DMS 273 (cell line): ENCODE data around the gene CACNA1B.
A peak's percentile ranks its signal among the peaks of the same experiment; 100 is the strongest.
"Not testable (repeated sequence)": the region's sequence is repeated elsewhere in the genome, so short reads cannot be mapped to it uniquely, and the experiment has no call there.

Experiments
- DNase-seq: peaks from one replicate; lab custom pipeline; 2025; ENCODE audit not compliant: unreplicated experiment; lab: John Stamatoyannopoulos, UW

The CACNA1B gene

GRCh38 chr9:137865581-137866145 is 11.9 kb upstream of the CACNA1B start:
- DNase-seq, result no peak

- no peak for DNase-seq
Measured at GRCh38 chr9:137866226-137867141, 11.1 kb upstream of the CACNA1B start.

- no peak for DNase-seq
Measured at GRCh38 chr9:137870432-137870831, 7.2 kb upstream of the CACNA1B start.

DNA sequence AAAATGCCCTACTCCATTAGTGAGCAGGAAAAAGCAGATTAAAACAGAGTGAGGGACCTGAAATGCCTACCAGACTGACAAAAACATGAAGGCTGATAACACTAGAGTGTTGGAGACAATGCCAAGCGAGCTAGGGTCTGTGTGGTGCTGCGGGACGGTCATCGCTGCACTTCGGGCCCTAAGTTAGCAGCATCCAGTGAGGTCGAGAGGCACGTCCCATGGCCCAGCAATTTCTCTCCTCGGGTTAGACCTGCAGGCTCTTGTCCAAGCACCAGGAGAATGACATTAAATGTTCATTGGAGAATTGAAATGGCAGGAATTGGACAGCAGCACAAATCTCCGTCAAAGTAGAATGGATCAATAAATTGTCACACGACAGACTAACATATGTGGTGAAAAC is 5.3 kb upstream of the CACNA1B start:
- no peak for DNase-seq

DNA sequence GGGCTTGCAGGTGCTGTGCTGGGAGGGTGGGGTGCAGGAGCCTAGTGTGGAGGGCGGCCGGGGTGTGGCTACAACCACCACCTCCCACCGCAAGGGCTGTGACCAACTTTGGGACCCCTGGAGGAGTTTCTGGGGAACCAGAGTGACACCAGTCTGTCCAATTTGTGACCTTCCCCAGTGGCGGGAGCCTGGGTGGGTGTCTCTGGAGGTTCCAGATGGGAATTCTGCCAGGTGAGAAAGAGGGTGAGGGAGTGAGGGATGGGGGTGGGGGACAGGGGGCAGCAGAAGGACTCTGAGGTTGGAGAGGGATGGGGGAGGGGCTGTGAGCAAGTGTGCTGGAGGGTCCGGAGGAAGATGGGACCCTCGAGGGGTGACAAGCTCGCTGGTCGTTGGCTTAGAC is 4.2 kb upstream of the CACNA1B start:
- DNase-seq, result no peak

GRCh38 chr9:137873858-137874362 is 3.7 kb upstream of the CACNA1B start:
- no peak for DNase-seq

DNA sequence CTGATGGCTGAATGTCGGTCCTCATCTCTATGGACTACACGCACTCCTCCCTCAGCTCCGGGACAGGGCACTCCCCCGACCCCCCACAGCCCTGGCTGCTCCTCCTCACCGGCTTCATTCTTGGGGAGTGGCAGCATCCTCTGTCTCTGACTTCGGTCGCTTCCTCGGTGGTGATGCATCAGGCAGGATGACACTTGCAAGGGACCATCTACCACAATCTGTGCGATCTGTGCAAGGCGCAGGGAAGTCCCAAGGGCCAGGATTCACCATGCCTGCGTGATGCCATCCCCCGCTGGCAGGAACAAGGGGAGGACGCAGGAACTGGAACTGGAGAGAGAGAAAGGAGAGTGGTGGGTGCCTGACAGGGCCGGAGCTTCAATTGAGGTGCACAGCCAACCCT is 2.2 kb upstream of the CACNA1B start:
- no peak for DNase-seq

GRCh38 chr9:137875846-137876245 is 1.7 kb upstream of the CACNA1B start:
- DNase-seq, result no peak

DNA sequence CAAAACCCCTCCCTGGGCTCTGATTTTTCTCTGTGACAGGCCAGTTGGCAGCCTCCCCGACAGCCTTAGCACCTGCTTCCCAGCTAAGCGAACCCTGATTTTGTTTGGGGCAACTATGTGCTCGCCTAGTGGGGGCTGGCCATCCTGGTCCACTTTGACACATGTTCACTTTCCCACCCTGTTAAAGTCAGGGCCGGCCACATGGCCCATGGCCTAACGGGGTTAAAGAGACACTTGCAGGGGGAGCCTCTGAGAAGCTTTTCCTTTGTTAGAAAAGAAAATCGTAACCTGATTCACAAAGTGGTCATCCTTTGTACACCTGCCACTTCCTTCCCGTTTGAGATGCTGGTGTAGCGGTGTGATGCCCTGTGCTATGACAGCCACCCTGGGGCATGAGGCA is 1.3 kb upstream of the CACNA1B start:
- no peak for DNase-seq

DNA sequence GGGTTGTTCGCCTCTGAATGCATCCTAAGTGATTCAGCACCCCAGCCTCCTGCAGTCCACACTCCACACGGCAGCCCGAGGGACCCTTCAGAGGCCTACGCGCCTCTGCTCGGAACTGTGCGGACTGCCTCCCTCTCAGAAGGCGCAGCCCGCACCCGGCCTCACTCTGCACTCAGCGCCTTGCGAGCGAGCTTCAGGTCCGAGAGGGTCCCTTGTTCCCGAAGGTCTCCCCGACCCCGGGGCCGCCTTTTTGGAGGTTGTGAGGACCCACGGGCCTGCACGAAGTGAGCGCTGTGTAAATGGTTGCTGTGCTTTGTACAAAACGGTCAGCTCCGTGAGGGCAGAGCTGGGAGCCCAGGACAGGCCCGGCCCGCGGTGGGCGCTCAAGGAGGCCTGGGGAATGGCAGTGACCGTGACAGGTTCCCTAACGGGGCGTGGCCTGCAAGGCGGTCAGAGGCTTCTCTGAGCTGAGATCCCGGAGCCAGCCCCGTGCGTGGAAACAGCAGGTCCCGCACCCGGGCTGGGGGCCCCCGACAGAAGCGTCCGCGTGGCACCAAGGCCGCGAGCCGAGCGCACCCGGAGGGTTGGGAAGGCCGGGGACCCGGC is 698 bp upstream of the CACNA1B start:
- no peak for DNase-seq

DNA sequence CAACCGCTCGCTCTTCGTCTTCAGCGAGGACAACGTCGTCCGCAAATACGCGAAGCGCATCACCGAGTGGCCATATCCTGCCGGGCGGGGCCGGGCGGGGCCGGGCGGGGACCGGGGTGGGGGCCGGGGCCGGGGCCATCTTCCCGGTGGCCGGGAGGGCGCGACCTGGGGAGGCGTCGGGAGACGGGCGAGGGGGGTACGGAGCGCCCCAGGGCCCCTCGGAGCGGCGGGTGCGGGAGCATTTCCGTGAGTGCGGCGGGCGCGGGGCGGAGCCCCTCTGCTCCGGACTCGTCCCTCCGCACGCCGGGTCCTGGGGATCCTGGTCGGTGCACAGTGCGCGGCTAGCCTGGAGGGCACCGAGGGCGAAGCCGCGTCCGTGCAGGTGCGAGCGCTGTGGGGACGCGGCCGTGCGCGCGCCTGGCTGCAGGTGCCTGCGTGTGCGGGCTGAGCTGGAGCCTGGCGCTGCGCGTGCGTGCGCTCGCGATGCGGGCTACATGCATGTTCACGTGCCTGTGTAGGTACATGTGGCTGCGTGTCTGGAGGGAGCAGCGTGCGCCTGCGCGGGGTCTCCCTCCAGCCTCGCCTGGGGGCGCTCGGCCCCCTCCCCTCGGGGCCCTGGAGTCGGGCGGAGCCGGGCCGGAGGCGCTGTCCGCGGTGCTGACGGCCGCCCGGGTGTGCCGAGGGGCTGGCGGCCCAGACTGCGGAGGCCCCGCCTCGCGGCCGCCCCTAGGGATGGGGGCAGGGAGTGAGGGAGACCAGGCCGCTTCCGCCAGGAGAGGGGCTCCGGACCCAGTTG is 762 bp downstream of the CACNA1B start:
- DNase-seq, result peak; percentile 74

DNA sequence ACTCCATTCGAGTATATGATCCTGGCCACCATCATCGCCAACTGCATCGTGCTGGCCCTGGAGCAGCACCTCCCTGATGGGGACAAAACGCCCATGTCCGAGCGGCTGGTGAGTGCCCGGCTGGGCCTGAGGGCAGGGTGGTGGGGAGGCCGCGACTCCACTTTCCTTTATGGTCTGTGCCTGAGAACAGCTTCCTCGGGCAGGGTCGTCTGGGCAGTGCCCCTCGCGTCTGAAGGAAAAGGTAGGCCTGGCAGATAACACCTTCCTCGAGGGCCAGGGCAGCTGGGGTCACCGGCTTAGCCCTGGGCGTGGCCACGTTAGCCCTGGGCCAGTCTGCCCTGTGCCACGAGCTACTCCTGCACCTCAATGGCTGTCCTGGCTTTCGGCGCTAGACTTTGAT is 1.5 kb downstream of the CACNA1B start:
- DNase-seq, result no peak

- DNase-seq, result no peak
Measured at GRCh38 chr9:137879566-137880150, 2.1 kb downstream of the CACNA1B start.

DNA sequence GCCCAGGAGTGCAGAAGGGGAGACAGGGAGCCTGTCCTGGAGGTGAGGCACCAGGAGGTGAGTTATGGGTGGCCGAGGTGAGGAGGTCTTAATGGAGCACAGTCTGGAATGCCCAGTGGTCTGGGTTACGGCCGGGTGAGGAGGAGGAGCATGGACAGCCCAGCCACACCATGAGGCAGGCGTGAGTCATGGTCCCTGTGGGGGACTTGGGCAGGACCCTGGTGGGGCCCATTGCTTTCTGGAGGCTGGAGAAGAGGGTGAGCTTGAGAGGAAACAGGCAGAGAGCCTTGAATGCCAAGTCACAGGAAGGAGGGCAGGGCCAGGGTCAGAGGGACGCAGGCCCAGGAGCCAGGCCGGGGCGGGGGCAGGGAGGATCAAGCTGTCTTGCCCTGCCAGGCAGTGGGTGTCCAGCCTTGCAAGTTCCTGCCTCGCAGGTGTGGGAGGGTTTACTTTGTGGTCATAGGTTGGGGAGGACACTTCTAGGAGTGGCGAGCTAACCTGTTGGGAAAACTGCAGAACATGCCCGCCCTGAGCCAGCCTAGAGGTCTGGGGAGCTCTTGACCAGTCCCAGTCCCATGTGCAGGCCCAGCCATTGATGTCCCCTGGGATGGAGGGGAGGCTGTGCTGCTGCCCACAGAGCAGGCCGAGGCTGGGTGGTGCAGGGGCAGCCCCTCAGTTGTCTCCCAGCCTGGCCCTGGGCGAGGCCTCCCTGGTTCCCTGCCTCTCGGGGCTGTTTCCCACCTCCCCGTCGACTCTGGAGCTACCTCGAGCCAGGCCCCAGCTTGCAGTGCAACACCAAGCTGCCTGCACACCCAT is 2.8 kb downstream of the CACNA1B start:
- DNase-seq, result no peak

- no peak for DNase-seq
Measured at GRCh38 chr9:137880976-137881530, 3.5 kb downstream of the CACNA1B start.

DNA sequence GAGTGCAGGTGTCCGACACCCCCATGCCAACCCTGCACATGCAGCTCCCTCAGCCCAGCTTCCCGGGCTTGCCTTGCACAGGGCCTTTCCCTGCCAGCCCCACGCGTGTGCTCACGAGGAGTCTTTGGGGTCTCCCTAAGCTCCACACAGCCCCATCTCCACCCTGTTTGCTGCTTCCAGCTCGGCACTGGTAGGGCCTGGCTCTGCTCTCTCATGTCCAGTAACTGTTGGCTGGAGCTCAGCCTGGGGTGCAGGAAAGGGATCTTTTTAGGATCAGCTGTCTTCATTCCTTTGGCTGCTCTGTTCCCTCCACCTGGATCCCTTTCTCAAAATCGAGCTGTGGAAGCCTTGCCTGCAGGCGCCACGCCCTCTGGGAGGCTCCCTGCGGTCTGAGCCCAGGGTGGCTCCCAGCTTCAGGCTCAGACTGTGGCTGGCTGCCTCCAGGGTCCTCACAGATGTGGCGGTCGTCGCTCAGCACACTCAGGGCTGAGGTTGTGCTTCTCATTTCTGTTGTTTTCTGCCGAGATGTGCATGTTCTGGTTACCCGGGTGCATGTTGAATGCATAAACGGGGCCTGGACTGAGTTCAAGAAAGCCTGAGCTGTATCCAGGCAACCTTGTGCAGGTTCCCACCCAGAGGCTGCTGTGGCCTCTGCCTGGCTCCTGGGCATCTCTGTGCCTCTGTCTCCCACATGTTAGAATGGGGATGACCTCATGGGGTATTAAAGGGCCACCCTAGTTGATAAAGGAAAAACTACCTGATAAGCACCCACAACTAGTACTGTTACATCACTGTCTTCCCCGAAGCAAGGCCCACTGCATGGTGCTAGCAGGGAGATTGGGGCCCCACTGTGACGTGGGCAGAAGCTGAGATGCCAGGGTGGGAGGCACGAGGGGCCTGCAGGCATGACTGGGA is 4.3 kb downstream of the CACNA1B start:
- DNase-seq, result no peak

DNA sequence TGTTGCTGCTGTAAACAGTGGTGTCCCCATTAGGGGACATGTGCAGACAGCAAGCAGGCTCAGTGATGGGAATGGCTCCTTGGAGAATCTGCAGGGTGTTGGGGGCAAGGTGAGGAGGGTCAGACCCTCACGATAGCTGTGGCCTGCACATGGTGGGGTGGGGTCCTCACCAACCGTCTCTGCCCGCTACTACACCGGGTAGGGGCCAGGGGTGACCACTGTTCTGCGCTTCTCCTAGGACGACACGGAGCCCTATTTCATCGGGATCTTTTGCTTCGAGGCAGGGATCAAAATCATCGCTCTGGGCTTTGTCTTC is 4.9 kb downstream of the CACNA1B start:
- DNase-seq, result no peak

- not testable (repeated sequence) for DNase-seq
Measured at GRCh38 chr9:137883977-137884376, 6.4 kb downstream of the CACNA1B start.

DNA sequence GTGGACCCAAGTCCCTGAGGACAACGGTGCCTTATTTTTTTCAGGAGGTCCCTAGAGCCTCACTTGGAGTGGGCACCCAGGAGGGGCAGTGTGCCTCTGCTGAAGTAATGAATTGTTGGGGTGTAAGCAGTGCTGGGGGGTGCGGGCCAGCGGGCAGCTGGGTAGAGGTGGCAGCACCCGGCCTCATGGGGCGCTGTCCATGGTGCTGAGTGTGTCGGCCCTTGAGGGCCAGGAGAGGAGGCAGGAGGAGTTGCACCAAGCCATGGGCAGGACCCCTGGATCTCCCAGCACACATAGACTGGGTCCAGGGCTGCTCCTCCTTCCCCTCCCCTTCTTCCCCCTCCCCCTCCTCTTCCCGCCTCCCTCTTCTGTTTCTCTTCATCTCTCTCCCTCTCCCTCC is 7.0 kb downstream of the CACNA1B start:
- not testable (repeated sequence) for DNase-seq
